IMR-90 (cell line): Measurements from ENCODE around the gene SSNA1. TPM values are rescaled to one million over a fixed set of nuclear protein-coding genes. Genes with fewer than 3 reads are reported as not detected.
A peak's percentile ranks its signal among the peaks of the same experiment; 100 is the strongest.

Experiments used
- ATAC-seq: fragments of 200-7000 bp; cut with Tn5 transposase; 2 replicates; pipeline ENCODE4 v1.9.1; 2020; ENCODE audit warnings: low read depth, mild to moderate bottlenecking, moderate library complexity
- BruUV-seq: library from RNA; stranded (reverse); fragments of 400-500 nt; replicated peaks from 2 replicates; lab custom pipeline; 2021; lab: Mats Ljungman, UMichigan
- CTCF ChIA-PET: fragments of 300-600 bp; formaldehyde crosslinking; extraction: SDS; loops from one replicate; lab custom pipeline; 2021; ENCODE audit warnings: antibody characterized with exemption; lab: Yijun Ruan, JAX
- POLR2A ChIA-PET: fragments of 300-600 bp; sonication (Branson Sonifier 250); formaldehyde crosslinking; loops from one replicate; lab custom pipeline; 2022; ENCODE audit warnings: antibody characterized with exemption; ENCODE audit not compliant: unreplicated experiment; lab: Charles Lee
- DNase-seq: peaks from one replicate; pipeline ENCODE4 v3.0.0; 2013
- H2AFZ ChIP-seq: replicated peaks from 2 replicates; pipeline ENCODE3; 2013; ENCODE audit warnings: low read length, mild to moderate bottlenecking; ENCODE audit not compliant: poor library complexity
- H2AK5ac ChIP-seq: 2 replicates; pipeline ENCODE4 v1.6.1; 2013; ENCODE audit warnings: low read depth, low read length, inconsistent platforms
- H2AK9ac ChIP-seq: replicated peaks from 2 replicates; pipeline ENCODE3; 2013; ENCODE audit warnings: mild to moderate bottlenecking, low read depth, low read length, moderate library complexity; ENCODE audit not compliant: poor library complexity
- H2BK120ac ChIP-seq: 2 replicates; pipeline ENCODE4 v1.6.1; 2013; ENCODE audit warnings: low read depth, low read length, inconsistent platforms
- H2BK15ac ChIP-seq: 3 replicates; pipeline ENCODE4 v1.6.1; 2013; ENCODE audit warnings: low read depth, low read length, inconsistent platforms
- H2BK20ac ChIP-seq: 2 replicates; pipeline ENCODE4 v1.6.1; 2013; ENCODE audit warnings: low read depth, mild to moderate bottlenecking, inconsistent platforms, low read length, moderate library complexity
- H2BK5ac ChIP-seq: 2 replicates; pipeline ENCODE4 v1.6.1; 2013; ENCODE audit warnings: mild to moderate bottlenecking, low read depth, low read length, inconsistent platforms; ENCODE audit not compliant: poor library complexity, severe bottlenecking
- H3K14ac ChIP-seq: replicated peaks from 2 replicates; pipeline ENCODE4 v1.6.1; 2013; ENCODE audit warnings: low read depth, low read length, inconsistent platforms
- H3K18ac ChIP-seq: 2 replicates; pipeline ENCODE4 v1.6.1; 2013; ENCODE audit warnings: low read depth, low read length, control low read depth
- H3K23ac ChIP-seq: 2 replicates; pipeline ENCODE4 v1.6.1; 2013; ENCODE audit warnings: low read depth, low read length, inconsistent platforms
- H3K27ac ChIP-seq: 2 replicates; pipeline ENCODE4 v1.5.1; 2013; ENCODE audit warnings: mild to moderate bottlenecking, control low read depth, low read length; ENCODE audit not compliant: insufficient read depth
- H3K27me3 ChIP-seq: 2 replicates; pipeline ENCODE4 v1.6.1; 2013; ENCODE audit warnings: low read length; ENCODE audit not compliant: control insufficient read depth, insufficient read depth
- H3K36me3 ChIP-seq: 2 replicates; pipeline ENCODE4 v1.6.1; 2013; ENCODE audit warnings: low read length, mixed read lengths; ENCODE audit not compliant: control insufficient read depth, insufficient read depth
- H3K4ac ChIP-seq: 2 replicates; pipeline ENCODE4 v1.6.1; 2013; ENCODE audit warnings: low read depth, low read length, inconsistent platforms
- H3K4me1 ChIP-seq: 2 replicates; pipeline ENCODE4 v1.6.1; 2013; ENCODE audit warnings: low read length, mixed read lengths; ENCODE audit not compliant: control insufficient read depth, insufficient read depth
- H3K4me2 ChIP-seq: 2 replicates; pipeline ENCODE4 v1.6.1; 2013; ENCODE audit warnings: low read depth, mild to moderate bottlenecking, control low read depth, low read length, moderate library complexity
- H3K4me3 ChIP-seq: 2 replicates; pipeline ENCODE4 v1.5.1; 2013; ENCODE audit warnings: low read depth, mild to moderate bottlenecking, control low read depth, low read length, moderate library complexity; ENCODE audit not compliant: insufficient read depth
- H3K56ac ChIP-seq: 2 replicates; pipeline ENCODE4 v1.6.1; 2013; ENCODE audit warnings: low read length, inconsistent platforms; ENCODE audit not compliant: insufficient read depth; ENCODE audit errors: extremely low read depth
- H3K79me1 ChIP-seq, 2 experiments: 2 replicates each; pipeline ENCODE4 v1.6.1; 2013; ENCODE audit warnings: low read length in 2 of 2, inconsistent platforms in 1 of 2, low read depth in 1 of 2
- H3K9ac ChIP-seq: 2 replicates; pipeline ENCODE4 v1.6.1; 2013; ENCODE audit warnings: low read depth, low read length, control low read depth
- H3K9me1 ChIP-seq: 2 replicates; pipeline ENCODE4 v1.6.1; 2013; ENCODE audit warnings: low read length, inconsistent platforms; ENCODE audit not compliant: insufficient read depth
- H3K9me3 ChIP-seq: 2 replicates; pipeline ENCODE4 v1.6.1; 2013; ENCODE audit warnings: low read length; ENCODE audit not compliant: control insufficient read depth, insufficient read depth
- H4K20me1 ChIP-seq: 2 replicates; pipeline ENCODE4 v1.6.1; 2013; ENCODE audit warnings: low read length, inconsistent platforms; ENCODE audit not compliant: insufficient read depth
- H4K5ac ChIP-seq: 2 replicates; pipeline ENCODE4 v1.6.1; 2013; ENCODE audit warnings: mild to moderate bottlenecking, low read depth, low read length, control low read depth
- H4K8ac ChIP-seq, 2 experiments: 2 replicates each; pipeline ENCODE4 v1.6.1; 2013; ENCODE audit warnings: low read depth in 2 of 2, low read length in 2 of 2, control low read depth in 1 of 2, inconsistent platforms in 1 of 2
- H4K91ac ChIP-seq: 2 replicates; pipeline ENCODE4 v1.6.1; 2013; ENCODE audit warnings: low read depth, low read length, inconsistent platforms; ENCODE audit not compliant: insufficient read depth
- BHLHE40 ChIP-seq: fragments of 150-350 bp; IDR thresholded peaks from 2 replicates; pipeline ENCODE4 v1.6.1; 2016; ENCODE audit warnings: mild to moderate bottlenecking, low read depth, low read length
- CEBPB ChIP-seq: IDR thresholded peaks from 2 replicates; pipeline ENCODE4 v1.6.1; 2012; ENCODE audit warnings: low read depth, low read length, improper control_type of control experiment
- CHD1 ChIP-seq: IDR thresholded peaks from 2 replicates; pipeline ENCODE4 v1.6.1; 2012; ENCODE audit warnings: low read depth, low read length, improper control_type of control experiment
- FOS ChIP-seq: fragments of 150-350 bp; IDR thresholded peaks from 2 replicates; pipeline ENCODE4 v1.6.1; 2016; ENCODE audit warnings: low read depth, low read length
- MAFK ChIP-seq: IDR thresholded peaks from 2 replicates; pipeline ENCODE4 v1.6.1; 2012; ENCODE audit warnings: low read depth, low read length, improper control_type of control experiment
- MAZ ChIP-seq: IDR thresholded peaks from 2 replicates; pipeline ENCODE4 v1.6.1; 2012; ENCODE audit warnings: low read depth, mild to moderate bottlenecking, low read length, improper control_type of control experiment, moderate library complexity, borderline replicate concordance
- MXI1 ChIP-seq: IDR thresholded peaks from 2 replicates; pipeline ENCODE4 v1.6.1; 2012; ENCODE audit warnings: low read depth, mild to moderate bottlenecking, low read length, moderate library complexity, borderline replicate concordance
- NFE2L2 ChIP-seq: fragments of 150-350 bp; IDR thresholded peaks from 2 replicates; pipeline ENCODE4 v1.6.1; 2016; ENCODE audit warnings: low read depth, mild to moderate bottlenecking, low read length
- POLR2A ChIP-seq: IDR thresholded peaks from 2 replicates; pipeline ENCODE4 v1.6.1; 2012; ENCODE audit warnings: mild to moderate bottlenecking, low read depth, low read length
- RAD21 ChIP-seq: IDR thresholded peaks from 2 replicates; pipeline ENCODE4 v1.6.1; 2012; ENCODE audit warnings: low read length, improper control_type of control experiment
- RCOR1 ChIP-seq: IDR thresholded peaks from 2 replicates; pipeline ENCODE4 v1.6.1; 2012; ENCODE audit warnings: mild to moderate bottlenecking, low read length, improper control_type of control experiment; ENCODE audit not compliant: insufficient replicate concordance
- RFX5 ChIP-seq: IDR thresholded peaks from 2 replicates; pipeline ENCODE4 v1.8.0; 2012; ENCODE audit warnings: low read depth, mild to moderate bottlenecking, low read length, moderate library complexity
- USF2 ChIP-seq: fragments of 150-350 bp; IDR thresholded peaks from 2 replicates; pipeline ENCODE4 v1.6.1; 2017; ENCODE audit warnings: mild to moderate bottlenecking, antibody characterized with exemption, low read length, low read depth
- WGBS, 2 experiments: methylation state at CpG; one replicate each; pipeline versions ENCODE4 v1.1.5 to v1.1.7; 2013; ENCODE audit warnings: missing lambda C conversion rate in 2 of 2; ENCODE audit not compliant: insufficient read length in 1 of 2; ENCODE audit errors: extremely low coverage in 2 of 2; 5-methylcytosine and 5-hydroxymethylcytosine counted together
- dilution Hi-C: fragments of 300-500 bp; cut with HindIII; formaldehyde crosslinking; loops from one replicate; pipeline ENCODE4 v1.14.3; 2018; ENCODE audit warnings: low sequenced_read_pairs; ENCODE audit not compliant: unreplicated experiment
- in situ Hi-C: fragments of 300-500 bp; cut with MboI; formaldehyde crosslinking; loops from 3 replicates; pipeline ENCODE4 v1.14.3; 2019; ENCODE audit warnings: low sequenced_read_pairs, inconsistent platforms, mixed read lengths
- intact Hi-C: fragments of 100-400 bp; cut with micrococcal nuclease; formaldehyde crosslinking; loops from 2 replicates; pipeline ENCODE4 v1.10.0; 2022
- polyA plus RNA-seq, 3 experiments: library from polyadenylated mRNA; depleted of rRNA; stranded (reverse); fragments of >200 nt; gene quantifications; 2 replicates each; pipeline ENCODE4 v1.2.3, GENCODE V29; 2012; ENCODE audit warnings: low replicate concordance in 1 of 3
- total RNA-seq: library from RNA; depleted of rRNA; stranded (reverse); fragments of >200 nt; gene quantifications from 2 replicates; pipeline ENCODE4 v1.2.3, GENCODE V29; 2012
- TF ChIP-seq, protein P1 (sequence below): fragments of 150-350 bp; IDR thresholded peaks from 2 replicates; pipeline ENCODE4 v1.6.1; 2016; ENCODE audit warnings: low read depth, mild to moderate bottlenecking, low read length, moderate library complexity, borderline replicate concordance
- TF ChIP-seq, protein P2 (sequence below): conservative IDR thresholded peaks from 2 replicates; pipeline ENCODE4 v1.5.1; 2012; ENCODE audit warnings: mild to moderate bottlenecking, low read depth, low read length, improper control_type of control experiment

Gene SSNA1
- total and polyA plus RNA-seq, 2 of the 4 experiments (the other 2 are of a cell fraction), result 55.7 to 86.7 TPM

- intact Hi-C loops, result no loop called here
- H3K4me3 ChIP-seq, result no peak overlapping the region
- peak overlapping the region; percentile 63 for H2AFZ ChIP-seq
- H2AK5ac ChIP-seq, result peak overlapping the region; percentile 73; the same call in 1 of the 2 replicates
- no peak overlapping the region for H3K4ac ChIP-seq
- H3K9me1 ChIP-seq, result no peaks in the 10 kb centered on the region
- in situ Hi-C loops, result no loop called here
- H3K23ac ChIP-seq, result no peak overlapping the region
- dilution Hi-C loops, result no loop called here
- peak; percentile 36 for ATAC-seq
- DNase-seq, result peak; percentile 63
- 0 out of 2 replicates have a peak, but pooled peaks cover 1% of the 10 kb centered on the region for H3K27me3 ChIP-seq
- H2BK120ac ChIP-seq, result no peak overlapping the region
- no peak overlapping the region for H4K91ac ChIP-seq
- H3K18ac ChIP-seq, result no peak overlapping the region
- ChIA-PET POLR2A (interaction anchor here (0.5 to 0.6 kb wide), 2 partner anchors 20 to 23 kb away, joined by 3 read pairs; no protein-coding TSS in a partner anchor), CTCF (interaction anchor here (0.6 to 1.0 kb wide), 7 partner anchors 9 to 153 kb away, joined by 3 to 6 read pairs (median 3); partner anchors contain the start of genes DPP7 and RNF224)
- H3K56ac ChIP-seq, result no peak overlapping the region
- H3K79me1 ChIP-seq, result peaks cover 8 to 27% of the 10 kb centered on the region in 2 experiments; a peak in 3 of 4 replicates
- H2BK5ac ChIP-seq, result no peak overlapping the region
- H3K36me3 ChIP-seq, result no peaks in the 10 kb centered on the region
- H2BK20ac ChIP-seq, result no peak overlapping the region
- H4K5ac ChIP-seq, result no peak overlapping the region
- H3K9ac ChIP-seq, result no peak overlapping the region
- 39% methylated on average over 12 of the region's 31 CpGs; no CpG with 5 or more reads in 1 of the 2 experiments for WGBS, 2 experiments
- no peak overlapping the region for H2BK15ac ChIP-seq
- BruUV-seq, result no TSS peak
- H3K4me2 ChIP-seq, result no peak overlapping the region
- peaks cover 6% of the 10 kb centered on the region; the same call in 1 of the 2 replicates for H4K20me1 ChIP-seq
- H3K14ac ChIP-seq, result no peak overlapping the region
- H3K9me3 ChIP-seq, result no peaks in the 10 kb centered on the region
- H2AK9ac ChIP-seq, result peak overlapping the region; percentile 89
- no peak overlapping the region for H3K27ac ChIP-seq
- H4K8ac ChIP-seq, result no peak overlapping the region
- peaks cover 5% of the 10 kb centered on the region; the same call in 1 of the 2 replicates for H3K4me1 ChIP-seq
- no peak for TF ChIP-seq CEBPB
- TF ChIP-seq, protein P1, sequence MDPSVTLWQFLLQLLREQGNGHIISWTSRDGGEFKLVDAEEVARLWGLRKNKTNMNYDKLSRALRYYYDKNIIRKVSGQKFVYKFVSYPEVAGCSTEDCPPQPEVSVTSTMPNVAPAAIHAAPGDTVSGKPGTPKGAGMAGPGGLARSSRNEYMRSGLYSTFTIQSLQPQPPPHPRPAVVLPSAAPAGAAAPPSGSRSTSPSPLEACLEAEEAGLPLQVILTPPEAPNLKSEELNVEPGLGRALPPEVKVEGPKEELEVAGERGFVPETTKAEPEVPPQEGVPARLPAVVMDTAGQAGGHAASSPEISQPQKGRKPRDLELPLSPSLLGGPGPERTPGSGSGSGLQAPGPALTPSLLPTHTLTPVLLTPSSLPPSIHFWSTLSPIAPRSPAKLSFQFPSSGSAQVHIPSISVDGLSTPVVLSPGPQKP, result no peak
- TF ChIP-seq RAD21, result peak; percentile 81
- TF ChIP-seq MAFK, result no peak
- no peak for TF ChIP-seq BHLHE40
- TF ChIP-seq MAZ, result peak; percentile 83
- TF ChIP-seq NFE2L2, result no peak
- TF ChIP-seq RFX5, result no peak
- TF ChIP-seq MXI1, result no peak
- no peak for TF ChIP-seq USF2
- no peak for TF ChIP-seq RCOR1
- no peak for TF ChIP-seq CHD1
- TF ChIP-seq FOS, result no peak
- TF ChIP-seq POLR2A, result no peak
- TF ChIP-seq, protein P2, sequence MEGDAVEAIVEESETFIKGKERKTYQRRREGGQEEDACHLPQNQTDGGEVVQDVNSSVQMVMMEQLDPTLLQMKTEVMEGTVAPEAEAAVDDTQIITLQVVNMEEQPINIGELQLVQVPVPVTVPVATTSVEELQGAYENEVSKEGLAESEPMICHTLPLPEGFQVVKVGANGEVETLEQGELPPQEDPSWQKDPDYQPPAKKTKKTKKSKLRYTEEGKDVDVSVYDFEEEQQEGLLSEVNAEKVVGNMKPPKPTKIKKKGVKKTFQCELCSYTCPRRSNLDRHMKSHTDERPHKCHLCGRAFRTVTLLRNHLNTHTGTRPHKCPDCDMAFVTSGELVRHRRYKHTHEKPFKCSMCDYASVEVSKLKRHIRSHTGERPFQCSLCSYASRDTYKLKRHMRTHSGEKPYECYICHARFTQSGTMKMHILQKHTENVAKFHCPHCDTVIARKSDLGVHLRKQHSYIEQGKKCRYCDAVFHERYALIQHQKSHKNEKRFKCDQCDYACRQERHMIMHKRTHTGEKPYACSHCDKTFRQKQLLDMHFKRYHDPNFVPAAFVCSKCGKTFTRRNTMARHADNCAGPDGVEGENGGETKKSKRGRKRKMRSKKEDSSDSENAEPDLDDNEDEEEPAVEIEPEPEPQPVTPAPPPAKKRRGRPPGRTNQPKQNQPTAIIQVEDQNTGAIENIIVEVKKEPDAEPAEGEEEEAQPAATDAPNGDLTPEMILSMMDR, result peak; percentile 100
Observed at GRCh38 chr9:137236238-137236935, 47.9 kb downstream of the SSNA1 start.
